ENCODE measurements around the gene TMEM106C.

GRCh38 chr12:48009471-48009870, 46.1 kb downstream of the TMEM106C start:
- no peak for TF ChIP-seq POLR2A (IDR thresholded peaks at IDR 0.05)
- TF ChIP-seq, protein P1, sequence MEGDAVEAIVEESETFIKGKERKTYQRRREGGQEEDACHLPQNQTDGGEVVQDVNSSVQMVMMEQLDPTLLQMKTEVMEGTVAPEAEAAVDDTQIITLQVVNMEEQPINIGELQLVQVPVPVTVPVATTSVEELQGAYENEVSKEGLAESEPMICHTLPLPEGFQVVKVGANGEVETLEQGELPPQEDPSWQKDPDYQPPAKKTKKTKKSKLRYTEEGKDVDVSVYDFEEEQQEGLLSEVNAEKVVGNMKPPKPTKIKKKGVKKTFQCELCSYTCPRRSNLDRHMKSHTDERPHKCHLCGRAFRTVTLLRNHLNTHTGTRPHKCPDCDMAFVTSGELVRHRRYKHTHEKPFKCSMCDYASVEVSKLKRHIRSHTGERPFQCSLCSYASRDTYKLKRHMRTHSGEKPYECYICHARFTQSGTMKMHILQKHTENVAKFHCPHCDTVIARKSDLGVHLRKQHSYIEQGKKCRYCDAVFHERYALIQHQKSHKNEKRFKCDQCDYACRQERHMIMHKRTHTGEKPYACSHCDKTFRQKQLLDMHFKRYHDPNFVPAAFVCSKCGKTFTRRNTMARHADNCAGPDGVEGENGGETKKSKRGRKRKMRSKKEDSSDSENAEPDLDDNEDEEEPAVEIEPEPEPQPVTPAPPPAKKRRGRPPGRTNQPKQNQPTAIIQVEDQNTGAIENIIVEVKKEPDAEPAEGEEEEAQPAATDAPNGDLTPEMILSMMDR (IDR thresholded peaks at IDR 0.05), result no peak
- TF ChIP-seq POLR2AphosphoS5 (IDR thresholded peaks at IDR 0.05), result no peak
